ENCODE measurements around the gene DSEL. TPM values are rescaled to one million over a fixed set of nuclear protein-coding genes. Genes with fewer than 3 reads are reported as not detected.

Gene DSEL
- polyA plus RNA-seq, 1 experiment: 55.2 TPM

GRCh38 chr18:67485655-67486054 is 30.9 kb downstream of the DSEL start:
- Histone ChIP-seq H3K27me3 (ENCODE audit: control insufficient read depth, insufficient read depth, low read length) (no peaks in the 10 kb centered on the region), H3K4me3 (ENCODE audit: low read depth, low read length) (no peak overlapping the region), H3K27ac (ENCODE audit: low read depth, low read length) (no peak overlapping the region), H3K9me3 (ENCODE audit: control insufficient read depth, insufficient read depth, low read length) (no peaks in the 10 kb centered on the region)
- POLR2A ChIA-PET: no interaction called here
- no peak for DNase-seq (ENCODE audit: low read depth, low spot score)
- no peak for TF ChIP-seq CTCF (IDR thresholded peaks at IDR 0.05; ENCODE audit: low read depth, low read length)
- CTCF ChIA-PET: no interaction called here

GRCh38 chr18:67484458-67484857 is 32.1 kb downstream of the DSEL start:
- ChIA-PET CTCF (no interaction called here), POLR2A (no interaction called here)
- no peak for TF ChIP-seq CTCF (IDR thresholded peaks at IDR 0.05; ENCODE audit: low read depth, low read length)
- Histone ChIP-seq H3K27me3 (ENCODE audit: control insufficient read depth, insufficient read depth, low read length) (no peaks in the 10 kb centered on the region), H3K27ac (ENCODE audit: low read depth, low read length) (no peak overlapping the region), H3K9me3 (ENCODE audit: control insufficient read depth, insufficient read depth, low read length) (no peaks in the 10 kb centered on the region), H3K4me3 (ENCODE audit: low read depth, low read length) (no peak overlapping the region)
- DNase-seq (ENCODE audit: low read depth, low spot score): no peak

GRCh38 chr18:67483952-67484351 is 32.6 kb downstream of the DSEL start:
- Histone ChIP-seq H3K9me3 (ENCODE audit: control insufficient read depth, insufficient read depth, low read length) (no peaks in the 10 kb centered on the region), H3K27ac (ENCODE audit: low read depth, low read length) (no peak overlapping the region), H3K4me3 (ENCODE audit: low read depth, low read length) (no peak overlapping the region), H3K27me3 (ENCODE audit: control insufficient read depth, insufficient read depth, low read length) (no peaks in the 10 kb centered on the region)
- POLR2A ChIA-PET: no interaction called here
- CTCF ChIA-PET: no interaction called here
- no peak for TF ChIP-seq CTCF (IDR thresholded peaks at IDR 0.05; ENCODE audit: low read depth, low read length)
- DNase-seq (ENCODE audit: low read depth, low spot score): no peak

- Histone ChIP-seq H3K4me3 (ENCODE audit: low read depth, low read length) (no peak overlapping the region), H3K27ac (ENCODE audit: low read depth, low read length) (no peak overlapping the region), H3K27me3 (ENCODE audit: control insufficient read depth, insufficient read depth, low read length) (no peaks in the 10 kb centered on the region), H3K9me3 (ENCODE audit: control insufficient read depth, insufficient read depth, low read length) (no peaks in the 10 kb centered on the region)
- no peak for DNase-seq (ENCODE audit: low read depth, low spot score)
- ChIA-PET POLR2A (no interaction called here), CTCF (no interaction called here)
- no peak for TF ChIP-seq CTCF (IDR thresholded peaks at IDR 0.05; ENCODE audit: low read depth, low read length)
These were observed 33.3 kb downstream of the DSEL start for GRCh38 chr18:67483237-67483636.

GRCh38 chr18:67478249-67478648 is 38.3 kb downstream of the DSEL start:
- Histone ChIP-seq H3K27me3 (ENCODE audit: control insufficient read depth, insufficient read depth, low read length) (no peaks in the 10 kb centered on the region), H3K9me3 (ENCODE audit: control insufficient read depth, insufficient read depth, low read length) (no peaks in the 10 kb centered on the region), H3K27ac (ENCODE audit: low read depth, low read length) (no peak overlapping the region), H3K4me3 (ENCODE audit: low read depth, low read length) (no peak overlapping the region)
- CTCF ChIA-PET: no interaction called here
- DNase-seq (ENCODE audit: low read depth, low spot score): no peak
- no peak for TF ChIP-seq CTCF (IDR thresholded peaks at IDR 0.05; ENCODE audit: low read depth, low read length)
- POLR2A ChIA-PET: no interaction called here

Measured in AG04450 (cell line).